ENCODE data around the gene PACS1. TPM values are rescaled to one million over a fixed set of nuclear protein-coding genes. Genes with fewer than 3 reads are reported as not detected.

PACS1 gene
- total RNA-seq, 2 experiments from 2014 or later, result 179 to 183 TPM

DNA sequence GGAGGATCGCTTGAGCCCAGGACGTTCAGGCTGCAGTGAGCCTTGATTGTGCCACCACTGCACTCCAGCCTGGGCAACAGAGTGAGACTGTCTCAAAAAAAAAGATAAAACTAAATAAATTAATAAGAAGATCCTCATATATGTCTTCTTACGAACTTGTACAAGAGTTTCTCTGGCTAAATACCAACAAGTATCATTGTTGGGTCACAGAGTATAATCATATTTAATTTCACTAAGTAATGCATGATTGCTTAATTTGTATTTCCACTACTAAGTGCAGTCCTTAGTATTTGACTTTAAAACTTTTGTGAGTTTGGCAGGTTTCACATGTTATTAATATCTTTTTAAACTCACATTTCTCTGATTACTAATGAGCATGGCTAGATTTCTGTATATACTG is 60.9 kb downstream of the PACS1 start:
- no peak overlapping the region for H3K4me3 Mint-ChIP-seq
- intact Hi-C loops (cut with DNase I, micrococcal nuclease), result no loop called here

DNA sequence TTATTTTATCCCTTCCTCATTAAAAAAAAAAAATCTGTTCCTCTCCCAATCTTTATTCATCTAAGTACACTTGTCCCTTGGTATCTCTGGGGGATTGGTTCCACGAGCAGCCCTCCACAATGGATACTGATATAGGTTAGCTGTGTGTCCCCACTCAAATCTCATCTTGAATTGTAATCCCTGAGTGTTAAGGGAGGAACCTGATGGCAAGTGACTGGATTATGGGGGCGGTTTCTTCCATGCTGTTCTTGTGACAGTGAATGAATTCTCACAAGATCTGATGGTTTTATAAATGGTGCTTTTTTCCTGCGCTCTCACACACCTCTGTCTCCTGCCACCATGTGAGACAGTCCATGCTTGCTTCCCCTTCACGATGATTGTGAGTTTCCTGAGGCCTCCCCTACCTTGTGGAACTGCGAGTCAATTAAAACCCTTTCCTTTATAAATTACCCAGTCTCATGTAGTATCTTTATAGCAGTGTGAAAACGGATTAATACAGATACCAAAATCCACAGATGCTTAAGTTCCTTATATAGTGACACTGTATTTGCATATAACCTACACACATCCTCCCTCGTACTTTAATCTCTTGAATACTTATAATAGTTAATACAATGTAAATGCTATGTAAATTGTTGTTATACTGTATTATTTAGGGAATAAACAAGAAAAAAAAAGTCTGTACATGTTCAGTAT is 62.0 kb downstream of the PACS1 start:
- no peak for DNase-seq
- ChIA-PET POLR2A (no interaction called here), CTCF (interaction anchor here (4.4 kb wide), 1 partner anchor 62 kb away, joined by 28 read pairs; the partner anchor contains the start of gene PACS1)
- Histone ChIP-seq H3K4me1 (ENCODE audit: insufficient read depth, low read length) (peaks cover 29% of the 10 kb centered on the region), H3K27ac (ENCODE audit: low read depth in 1 of 2, low read length in 2 of 2) (peak overlapping the region in 1 of 2 donors; percentile 19), H3K9me3 (ENCODE audit: control insufficient read depth in 1 of 2, insufficient read depth in 1 of 2, low read length in 2 of 2) (no peaks in the 10 kb centered on the region), H3K4me3 (ENCODE audit: low read length) (no peak overlapping the region), H3K36me3 (ENCODE audit: insufficient read depth, low read length) (no peaks in the 10 kb centered on the region), H3K27me3 (ENCODE audit: control insufficient read depth in 1 of 2, insufficient read depth in 2 of 2, low read length in 2 of 2) (no peaks in the 10 kb centered on the region)
- no peak for ATAC-seq (ENCODE audit: poor library complexity)
- H3K27me3 Mint-ChIP-seq, result no peaks in the 10 kb centered on the region
- no peaks in the 10 kb centered on the region for H3K9me3 Mint-ChIP-seq
- H3K4me1 Mint-ChIP-seq (ENCODE audit: low read depth), result peaks cover 75% of the 10 kb centered on the region
- TF ChIP-seq CTCF (IDR thresholded peaks at IDR 0.05), result no peak
- H3K27ac Mint-ChIP-seq, result peak overlapping the region; percentile 68
- H3K4me3 Mint-ChIP-seq, result no peak overlapping the region
- peaks cover 8% of the 10 kb centered on the region for H3K36me3 Mint-ChIP-seq (ENCODE audit: low read depth)
- intact Hi-C loops (cut with DNase I, micrococcal nuclease), result no loop called here

More for the DNA sequence above, 60.9 kb downstream of the PACS1 start:
- TF ChIP-seq CTCF (IDR thresholded peaks at IDR 0.05), result no peak
- ATAC-seq (ENCODE audit: poor library complexity) (no peak), DNase-seq (no peak)
- Histone ChIP-seq H3K36me3 (ENCODE audit: insufficient read depth, low read length) (no peaks in the 10 kb centered on the region), H3K4me1 (ENCODE audit: insufficient read depth, low read length) (peaks cover 40% of the 10 kb centered on the region), H3K4me3 (ENCODE audit: low read length) (no peak overlapping the region), H3K27me3 (ENCODE audit: control insufficient read depth in 1 of 2, insufficient read depth in 2 of 2, low read length in 2 of 2) (no peaks in the 10 kb centered on the region), H3K27ac (ENCODE audit: low read depth in 1 of 2, low read length in 2 of 2) (no peak overlapping the region), H3K9me3 (ENCODE audit: control insufficient read depth in 1 of 2, insufficient read depth in 1 of 2, low read length in 2 of 2) (no peaks in the 10 kb centered on the region)
- ChIA-PET POLR2A (interaction anchor here (1.4 kb wide), 1 partner anchor 11 kb away, joined by 3 read pairs; no protein-coding TSS in a partner anchor), CTCF (no interaction called here)
- no peaks in the 10 kb centered on the region for H3K27me3 Mint-ChIP-seq
- H3K36me3 Mint-ChIP-seq (ENCODE audit: low read depth), result peaks cover 2% of the 10 kb centered on the region
- peaks cover 75% of the 10 kb centered on the region for H3K4me1 Mint-ChIP-seq (ENCODE audit: low read depth)
- no peaks in the 10 kb centered on the region for H3K9me3 Mint-ChIP-seq
- peak overlapping the region; percentile 68 for H3K27ac Mint-ChIP-seq

- ATAC-seq (ENCODE audit: poor library complexity) (no peak), DNase-seq (no peak)
- Histone ChIP-seq H3K27me3 (ENCODE audit: control insufficient read depth in 1 of 2, insufficient read depth in 2 of 2, low read length in 2 of 2) (no peaks in the 10 kb centered on the region), H3K36me3 (ENCODE audit: insufficient read depth, low read length) (no peaks in the 10 kb centered on the region), H3K27ac (ENCODE audit: low read depth in 1 of 2, low read length in 2 of 2) (no peak overlapping the region), H3K4me3 (ENCODE audit: low read length) (no peak overlapping the region), H3K4me1 (ENCODE audit: insufficient read depth, low read length) (peaks cover 25% of the 10 kb centered on the region), H3K9me3 (ENCODE audit: control insufficient read depth in 1 of 2, insufficient read depth in 1 of 2, low read length in 2 of 2) (no peaks in the 10 kb centered on the region)
- Mint-ChIP-seq H3K4me1 (ENCODE audit: low read depth) (peaks cover 70% of the 10 kb centered on the region), H3K36me3 (ENCODE audit: low read depth) (peaks cover 8% of the 10 kb centered on the region), H3K4me3 (no peak overlapping the region), H3K27ac (peak overlapping the region; percentile 68), H3K9me3 (no peaks in the 10 kb centered on the region), H3K27me3 (no peaks in the 10 kb centered on the region)
- POLR2A ChIA-PET, result interaction anchor here (1.1 to 3.0 kb wide), 4 partner anchors 14 to 65 kb away, joined by 4 to 11 read pairs (median 6); partner anchors contain the start of gene PACS1
- CTCF ChIA-PET, result interaction anchor here (0.6 to 4.4 kb wide), 4 partner anchors 15 to 63 kb away, joined by 3 to 28 read pairs (median 5); partner anchors contain the start of gene PACS1
- no peak for TF ChIP-seq CTCF (IDR thresholded peaks at IDR 0.05)
- intact Hi-C loops (cut with DNase I, micrococcal nuclease), result loop anchor here in 1 of 2 experiments (1.0 kb wide), 1 partner anchor 65 kb away; no protein-coding TSS in a partner anchor
Observed at GRCh38 chr11:66133216-66133775, 63.2 kb downstream of the PACS1 start.

Data from CD4-positive, alpha-beta T cell (primary cell).